ENCODE measurements around the gene ITGA4. TPM values are rescaled to one million over a fixed set of nuclear protein-coding genes. Genes with fewer than 3 reads are reported as not detected.

The ITGA4 gene
- total and polyA plus RNA-seq, 2 donors (not counting 3 experiments of a cell fraction or from before 2014, with no cell fraction given) = 1.5 to 2.8 TPM

GRCh38 chr2:181467966-181468707, 11.0 kb downstream of the ITGA4 start:
- dilution Hi-C loops (cut with MboI; ENCODE audit: extremely low pct_ligation_motif_present, low sequenced_read_pairs) = no loop called here
- BruUV-seq (replicated peaks) = no TSS peak
- Histone ChIP-seq H3K9me3 (replicated peaks; ENCODE audit: control insufficient read depth, insufficient read depth, low read length) (no peaks in the 10 kb centered on the region), H3K4me1 (ENCODE audit: control insufficient read depth, extremely low read depth, insufficient read depth, low read length) (no peaks in the 10 kb centered on the region), H4K20me1 (replicated peaks; ENCODE audit: control insufficient read depth, extremely low read depth, insufficient read depth, low read length) (no peaks in the 10 kb centered on the region), H3K27me3 (ENCODE audit: control insufficient read depth in 2 of 2, insufficient read depth in 2 of 2, low read length in 2 of 2) (peaks cover 4 to 10% of the 10 kb centered on the region in 2 experiments), H2AFZ (ENCODE audit: low read depth, low read length) (no peak overlapping the region), H3K27ac (ENCODE audit: insufficient read depth, low read depth, low read length) (no peak overlapping the region), H3K4me2 (ENCODE audit: insufficient read depth, low read length) (no peak overlapping the region), H3K36me3 (ENCODE audit: control insufficient read depth in 2 of 2, extremely low read depth in 1 of 2, insufficient read depth in 2 of 2, low read length in 2 of 2) (no peaks in the 10 kb centered on the region), H3K9ac (replicated peaks; ENCODE audit: extremely low read depth, insufficient read depth, low read length) (no peak overlapping the region), H3K79me2 (ENCODE audit: control insufficient read depth, insufficient read depth, low read length) (no peaks in the 10 kb centered on the region), H3K4me3 (replicated peaks in 1 of 3; ENCODE audit: insufficient read depth in 1 of 3, low read depth in 1 of 3, low read length in 3 of 3) (no peak overlapping the region), H3K9me1 (replicated peaks; ENCODE audit: control insufficient read depth, extremely low read depth, insufficient read depth, low read length) (no peaks in the 10 kb centered on the region)
- POLR2A ChIA-PET = no interaction called here
- FAIRE-seq = no peak
- no peak for DNase-seq (ENCODE audit: low read depth, low spot score)
- no peak for TF ChIP-seq GATA2 (IDR thresholded peaks at IDR 0.05; ENCODE audit: insufficient read depth, insufficient read length, low read depth, low read length)
- no peak for TF ChIP-seq POLR2A (IDR thresholded peaks at IDR 0.05; ENCODE audit: low read depth, low read length)
- no peak for TF ChIP-seq MYC (IDR thresholded peaks at IDR 0.05; ENCODE audit: low read depth, low read length)
- TF ChIP-seq EZH2 (IDR thresholded peaks at IDR 0.05; ENCODE audit: borderline replicate concordance, low read depth, low read length, severe bottlenecking) = no peak
- TF ChIP-seq POLR2AphosphoS5 (IDR thresholded peaks at IDR 0.05; ENCODE audit: insufficient read depth, low read depth, low read length) = no peak
- no peak for TF ChIP-seq JUN (IDR thresholded peaks at IDR 0.05; ENCODE audit: borderline replicate concordance, insufficient read depth, insufficient read length, low read depth)
- TF ChIP-seq FOS (IDR thresholded peaks at IDR 0.05; ENCODE audit: borderline replicate concordance, insufficient read depth, low read length) = no peak
- no peak for TF ChIP-seq CTCF (IDR thresholded peaks at IDR 0.05; ENCODE audit: extremely low read depth in 1 of 2, insufficient read depth in 1 of 2, low read depth in 1 of 2, low read length in 2 of 2)
- no peak for TF ChIP-seq MAX (IDR thresholded peaks at IDR 0.05; ENCODE audit: insufficient read depth, insufficient read length)
- intact Hi-C loops (cut with micrococcal nuclease) = loop anchor here (2.0 kb wide), 1 partner anchor 247 kb away; no protein-coding TSS in a partner anchor
- CTCF ChIA-PET = interaction anchor here (0.7 to 4.3 kb wide), 9 partner anchors 9 to 1347 kb away, joined by 3 to 148 read pairs (median 10); no protein-coding TSS in a partner anchor

Measured in endothelial cell of umbilical vein (primary cell).